Hippocampal formation (tissue), 2 donors: ENCODE results near the gene GIPC2.
"Not testable (repeated sequence)": the region's sequence is repeated elsewhere in the genome, so short reads cannot be mapped to it uniquely, and the experiment has no call there.

Source experiments
- DNase-seq, 2 donors: peaks; one replicate each; lab custom pipeline; 2025; lab: John Stamatoyannopoulos, UW

Gene GIPC2

DNA sequence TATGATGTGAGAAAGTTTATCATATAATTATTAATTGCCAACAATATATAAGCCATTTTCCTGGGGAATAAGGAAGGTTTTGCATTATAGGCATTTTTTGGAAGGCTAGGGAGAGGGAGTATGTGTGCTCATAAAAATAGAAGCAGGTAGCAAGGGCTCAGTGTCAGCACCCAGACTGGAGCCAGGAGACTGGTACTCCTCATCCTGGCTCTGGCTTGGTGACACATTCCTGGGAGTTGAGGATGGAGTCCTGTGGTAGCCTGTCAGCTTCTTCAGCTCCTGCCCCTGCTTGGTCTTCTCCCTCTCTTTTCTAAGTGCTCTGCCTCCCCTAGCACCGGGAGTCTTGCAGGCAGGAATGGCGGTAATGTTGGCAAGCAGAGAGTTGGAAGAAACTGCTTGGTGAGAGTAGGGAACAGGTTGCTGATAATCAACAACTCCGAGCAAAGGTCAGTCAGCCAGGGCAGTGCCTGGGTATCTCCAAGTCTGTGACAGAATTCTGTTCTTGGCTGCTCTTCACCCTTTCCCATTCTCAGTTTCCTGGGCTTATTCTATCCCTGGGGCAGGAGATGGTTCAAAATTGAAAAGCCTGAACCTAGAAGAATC is 23.0 kb downstream of the GIPC2 start:
- DNase-seq, result no peak

DNA sequence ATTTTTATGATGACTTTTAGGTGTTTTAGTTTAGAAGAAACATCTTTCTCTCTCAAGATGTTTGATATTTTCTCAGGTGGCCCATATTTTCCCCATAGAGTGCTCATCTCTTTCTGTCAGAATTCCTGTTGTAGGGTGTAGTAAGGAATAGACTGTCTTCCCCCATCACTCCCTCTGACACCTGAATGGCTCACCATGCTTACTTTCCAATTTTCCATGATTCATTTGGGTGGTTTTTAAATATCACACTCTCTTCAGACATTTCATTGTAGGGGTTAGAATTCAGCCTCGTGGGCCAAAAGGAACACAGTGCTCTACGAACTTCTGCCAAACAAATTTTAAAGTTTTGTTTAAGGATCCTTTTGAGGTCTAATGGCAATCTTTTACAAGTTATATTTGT is 24.0 kb downstream of the GIPC2 start:
- no peak for DNase-seq

DNA sequence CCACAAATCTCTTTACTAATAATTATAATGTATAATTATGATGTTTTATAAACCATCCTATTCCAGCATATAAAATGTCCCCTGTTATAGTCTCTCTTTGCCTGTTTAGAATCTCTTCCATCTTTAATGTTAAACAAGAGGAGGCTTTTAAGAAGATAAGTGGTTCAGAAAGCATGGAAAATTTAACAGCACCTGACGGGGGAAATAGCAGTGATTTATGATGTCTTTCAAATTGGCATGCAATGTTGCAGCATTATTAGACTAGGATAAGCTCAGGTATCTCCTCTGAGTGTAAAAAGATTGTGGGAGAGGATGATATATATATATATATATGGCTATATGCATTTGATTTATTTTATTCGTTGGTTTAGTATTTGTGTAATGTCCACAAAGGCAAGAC is 24.4 kb downstream of the GIPC2 start:
- no peak for DNase-seq

DNA sequence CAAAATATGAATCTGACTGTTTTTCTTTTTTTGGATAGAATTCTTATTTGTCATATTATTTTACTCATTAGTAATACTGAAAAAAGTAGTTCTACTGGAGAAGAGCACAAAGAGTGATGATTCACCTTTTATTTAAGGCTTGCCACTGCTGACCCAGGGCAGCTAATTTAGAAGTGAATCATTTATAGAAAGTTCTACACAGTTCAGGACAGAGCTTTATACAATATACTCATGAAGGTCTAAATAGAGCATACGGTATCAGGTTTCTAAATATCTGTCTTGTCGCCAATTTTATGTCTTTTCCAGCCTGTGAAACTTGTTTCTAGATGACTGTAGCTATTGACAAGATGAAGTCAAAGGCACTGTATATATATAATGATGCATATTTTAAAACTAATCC is 25.0 kb downstream of the GIPC2 start:
- no peak for DNase-seq

DNA sequence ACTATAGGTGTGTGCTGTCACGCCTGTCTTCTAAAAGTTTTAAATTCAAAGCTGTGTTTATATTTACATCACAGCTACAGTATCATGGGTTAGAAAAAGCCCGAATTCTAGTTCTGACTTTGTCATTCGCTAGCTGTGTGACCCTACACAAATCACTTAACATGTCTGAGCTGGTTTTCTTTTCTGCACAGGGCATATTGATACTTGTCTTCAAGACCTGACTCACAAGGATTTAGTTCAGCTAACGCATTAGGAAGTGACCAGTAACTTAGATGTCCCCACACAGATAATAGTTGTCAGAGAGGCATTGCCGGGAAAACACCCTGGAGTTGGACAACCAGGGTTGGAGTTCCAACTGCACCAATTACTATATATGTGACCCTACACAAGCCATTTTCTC is 25.9 kb downstream of the GIPC2 start:
- DNase-seq, result no peak

DNA sequence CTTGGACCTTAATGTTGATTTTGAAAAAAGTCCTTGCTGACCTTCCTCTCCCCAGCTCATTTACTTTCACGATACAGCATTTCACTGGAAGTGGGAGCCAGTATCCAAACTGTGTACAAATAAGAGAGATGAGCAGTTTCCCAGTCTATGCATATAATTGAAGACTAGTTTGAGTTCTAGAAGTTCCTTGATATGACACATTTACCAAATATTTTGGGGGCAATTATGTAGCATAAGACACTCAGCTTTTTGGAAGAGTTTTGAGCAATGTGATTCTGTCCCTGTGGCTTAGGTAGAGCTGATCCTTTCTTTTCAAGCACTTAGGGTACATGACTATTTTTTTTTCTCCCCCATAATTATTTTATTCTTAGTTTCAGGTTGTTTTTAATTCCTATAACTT is 26.4 kb downstream of the GIPC2 start:
- DNase-seq, result no peak

DNA sequence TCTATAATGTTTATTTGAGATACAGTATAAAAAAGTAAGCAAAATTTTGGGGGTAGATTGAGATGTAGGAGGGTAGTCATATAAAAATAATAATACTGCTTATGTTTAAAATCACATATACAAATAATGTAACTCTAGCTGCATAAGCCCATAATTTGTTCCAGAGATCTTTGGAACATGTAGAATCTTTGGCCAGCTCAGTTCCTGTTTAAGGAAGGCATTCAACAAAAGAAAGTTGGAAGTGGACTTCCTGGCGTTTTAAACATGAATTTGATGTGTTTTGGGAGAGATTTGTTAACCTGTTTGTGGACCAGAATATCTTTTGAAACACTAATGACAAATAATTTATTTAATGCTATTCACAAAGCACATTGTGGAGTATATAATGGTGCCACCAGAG is 27.7 kb downstream of the GIPC2 start:
- no peak for DNase-seq

DNA sequence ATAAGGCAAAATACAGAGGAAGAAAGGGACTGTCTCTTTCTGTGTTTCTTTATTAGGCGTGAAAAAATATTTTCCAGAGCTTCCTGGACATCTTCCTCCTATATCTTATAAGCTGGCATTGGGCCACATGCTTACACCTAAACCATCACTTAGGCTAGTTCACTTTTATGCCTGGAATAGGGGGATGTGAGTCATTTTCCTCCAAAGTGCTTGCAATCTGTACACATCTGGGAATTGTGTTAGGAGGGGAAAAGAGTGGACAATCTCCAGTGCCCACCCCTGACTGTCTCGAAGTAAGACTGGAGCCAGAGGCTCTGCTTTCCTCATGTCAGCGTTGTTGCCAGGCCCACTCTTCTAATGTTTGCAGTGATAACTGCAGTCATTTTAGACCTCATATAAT is 29.9 kb downstream of the GIPC2 start:
- no peak for DNase-seq

DNA sequence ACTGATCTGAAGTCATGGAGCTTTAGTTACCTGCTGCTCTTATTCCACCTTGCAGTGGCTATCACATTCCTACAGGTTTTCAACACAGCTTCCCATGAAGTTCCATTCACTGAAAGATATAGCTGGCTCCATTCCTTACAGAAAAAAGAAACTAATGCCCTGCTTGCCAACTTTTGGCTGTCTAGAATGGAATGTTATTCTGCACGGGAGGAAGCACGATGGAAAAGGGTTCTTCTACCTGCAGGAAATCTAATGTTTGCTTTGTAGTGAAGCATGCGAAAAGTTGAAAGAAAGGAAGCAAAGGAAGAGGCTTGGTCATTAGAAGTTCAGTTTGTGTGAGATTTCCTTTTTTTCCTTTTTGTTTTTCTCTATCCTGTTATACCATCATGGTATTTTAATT is 32.6 kb downstream of the GIPC2 start:
- DNase-seq, result no peak

DNA sequence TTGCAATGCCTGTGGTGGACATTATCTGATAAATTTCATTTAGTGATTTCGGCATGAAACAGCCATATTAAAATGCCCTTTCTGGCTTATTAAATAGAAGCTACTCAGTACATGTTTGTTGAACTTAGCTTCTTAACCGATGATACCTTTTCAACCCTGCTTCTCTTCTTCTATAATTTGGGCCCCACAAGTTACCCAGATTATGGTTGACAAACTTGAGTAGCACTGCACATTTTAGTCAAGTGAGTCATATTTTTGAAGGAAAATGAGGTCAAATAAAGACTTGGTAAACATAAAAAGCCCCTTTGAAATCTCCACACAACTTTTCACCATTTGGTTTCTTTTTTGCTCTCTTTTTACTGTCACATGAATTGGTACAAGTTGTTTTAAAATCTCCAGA is 33.8 kb downstream of the GIPC2 start:
- no peak for DNase-seq

DNA sequence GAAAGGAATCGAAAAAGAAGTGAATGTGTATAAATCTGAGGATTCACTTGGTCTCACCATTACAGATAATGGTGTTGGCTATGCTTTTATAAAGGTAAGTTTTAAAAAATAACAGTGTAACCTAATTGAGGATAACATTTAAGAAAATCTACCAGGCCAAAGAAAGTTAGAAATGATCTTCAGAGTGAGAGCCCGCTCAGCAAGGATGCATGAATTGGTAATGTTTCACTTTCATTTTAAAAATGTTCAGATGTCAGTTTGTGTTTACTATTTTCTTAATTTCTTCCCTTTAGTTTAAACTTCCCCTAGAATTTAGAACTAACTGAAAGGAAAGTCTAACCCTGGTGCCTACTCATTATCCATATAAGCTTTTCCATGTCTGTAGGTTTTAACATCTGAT is 35.0 kb downstream of the GIPC2 start:
- no peak for DNase-seq

DNA sequence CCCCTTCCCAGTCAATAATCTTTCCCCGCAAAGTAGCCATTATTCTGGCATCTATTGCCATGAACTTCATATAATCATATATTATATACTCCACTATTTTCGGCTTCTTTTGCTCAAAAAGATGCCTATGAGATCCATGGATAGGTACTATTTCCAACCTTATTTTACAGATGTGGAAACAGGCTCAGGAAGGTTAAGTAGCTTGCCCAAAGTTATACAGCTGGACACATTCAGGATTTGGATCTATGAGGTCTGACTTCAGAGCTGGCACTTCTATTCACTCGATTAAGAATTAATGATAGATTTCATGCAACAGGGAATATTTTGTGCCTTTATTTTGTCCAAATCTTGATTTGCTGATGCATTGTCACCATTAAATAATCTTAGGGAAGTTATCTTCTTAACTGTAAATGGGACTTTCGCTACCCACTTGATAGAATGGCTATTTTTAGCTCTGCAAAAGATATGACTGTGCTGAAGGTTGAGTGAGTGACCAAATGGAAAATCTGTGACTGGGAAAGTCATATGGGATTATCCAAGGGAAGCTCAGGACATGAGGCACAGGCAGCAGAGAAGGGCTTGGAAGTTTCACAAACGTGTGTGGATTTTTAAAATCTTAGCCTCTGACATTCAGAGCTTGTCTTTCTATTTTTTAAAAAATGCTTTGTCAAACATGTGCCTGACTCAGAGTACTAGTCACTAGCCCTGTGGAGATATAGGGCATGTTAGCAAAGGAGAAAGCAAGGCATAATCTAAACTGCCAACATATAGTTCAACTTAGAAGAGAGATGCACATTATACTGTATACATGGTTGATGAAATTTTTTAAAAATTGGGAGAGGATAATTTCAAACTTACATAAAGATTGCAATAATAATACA is 36.5 kb downstream of the GIPC2 start:
- no peak for DNase-seq

DNA sequence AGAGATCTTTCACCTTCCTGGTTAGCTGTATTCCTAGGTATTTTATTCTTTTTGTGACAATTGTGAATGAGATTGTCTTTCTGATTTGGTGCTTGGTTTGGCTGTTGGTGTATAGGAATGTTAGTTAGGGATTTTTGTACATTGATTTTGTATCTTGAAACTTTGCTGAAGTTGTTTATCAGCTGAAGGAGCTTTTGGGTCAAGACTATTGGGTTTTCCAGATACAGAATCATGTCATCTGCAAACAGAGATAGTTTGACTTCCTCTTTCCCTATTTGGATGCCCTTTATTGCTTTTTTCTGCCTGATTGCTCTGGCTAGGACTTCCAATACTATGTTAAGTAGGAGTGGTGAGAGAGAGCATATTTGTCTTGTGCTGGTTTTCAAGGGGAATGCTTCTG is 38.9 kb downstream of the GIPC2 start:
- DNase-seq, result not testable (repeated sequence)

DNA sequence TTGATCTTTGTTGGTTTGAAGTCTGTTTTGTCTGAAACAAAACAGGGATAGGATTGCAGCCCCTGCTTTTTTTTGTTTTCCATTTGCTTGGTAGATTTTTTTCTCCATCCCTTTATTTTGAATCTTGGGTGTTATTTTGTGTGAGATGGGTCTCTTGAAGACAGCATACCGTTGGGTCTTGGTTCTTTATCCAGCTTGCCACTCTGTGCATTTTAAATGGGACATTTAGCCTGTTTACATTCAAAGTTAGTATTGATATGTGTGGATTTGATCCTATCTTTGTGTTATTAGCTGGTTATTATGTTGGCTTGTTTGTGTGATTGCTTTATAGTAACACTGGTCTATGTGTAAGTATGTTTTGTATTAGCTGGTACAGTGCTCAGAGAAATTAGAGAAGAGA is 40.9 kb downstream of the GIPC2 start:
- no peak for DNase-seq

DNA sequence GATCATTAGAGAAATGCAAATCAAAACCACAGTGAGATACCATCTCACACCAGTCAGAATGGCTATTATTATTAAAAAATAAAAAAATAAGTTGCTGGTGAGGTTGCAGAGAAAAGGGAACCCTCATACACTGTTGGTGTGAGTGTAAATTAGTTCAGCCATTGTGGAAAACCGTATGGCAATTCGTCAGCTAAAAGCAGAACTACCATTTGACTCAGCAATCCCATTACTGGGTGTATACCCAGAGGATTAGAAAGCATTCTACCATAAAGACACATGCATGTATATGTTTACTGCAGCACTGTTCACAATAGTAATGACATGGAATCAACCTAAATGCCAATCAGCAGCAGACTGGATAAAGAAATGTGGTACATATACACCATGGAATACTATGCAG is 42.2 kb downstream of the GIPC2 start:
- no peak for DNase-seq

DNA sequence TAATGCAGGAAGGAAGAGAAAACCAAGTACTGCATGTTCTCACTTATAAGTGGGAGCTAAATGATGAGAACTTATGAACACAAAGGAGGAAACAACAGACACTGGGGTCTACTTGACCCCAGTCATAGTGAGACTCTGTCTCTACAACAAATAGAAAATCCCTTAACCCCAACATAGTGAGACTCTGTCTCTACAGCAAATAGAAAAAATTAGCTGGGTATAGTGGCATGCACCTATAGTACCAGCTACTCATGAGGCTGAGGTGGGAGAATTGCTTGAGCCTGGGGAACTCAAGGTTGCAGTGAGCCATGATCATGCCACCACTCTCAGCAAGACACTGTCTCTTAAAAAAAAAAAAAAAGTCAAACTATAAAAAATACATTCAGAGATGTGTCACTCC is 42.7 kb downstream of the GIPC2 start:
- DNase-seq, result no peak

DNA sequence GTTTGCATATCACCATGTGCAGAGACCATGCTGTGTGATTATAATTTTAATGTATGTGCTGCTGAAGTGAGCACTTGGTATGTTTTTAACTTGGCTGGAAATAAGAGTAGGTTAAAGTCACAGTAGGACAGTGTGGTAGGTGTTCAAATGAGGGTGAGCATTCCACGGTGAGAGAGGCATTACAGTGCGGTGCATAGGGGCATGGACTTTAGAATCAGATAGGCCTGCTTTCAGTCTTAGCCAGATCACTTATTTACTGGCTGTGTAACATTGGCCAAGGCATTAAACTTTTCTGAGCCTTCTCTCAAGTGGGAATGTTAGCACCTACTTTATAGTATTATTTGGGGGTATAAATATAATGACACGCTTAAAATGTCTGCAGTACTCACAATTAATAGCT is 43.2 kb downstream of the GIPC2 start:
- DNase-seq, result no peak

DNA sequence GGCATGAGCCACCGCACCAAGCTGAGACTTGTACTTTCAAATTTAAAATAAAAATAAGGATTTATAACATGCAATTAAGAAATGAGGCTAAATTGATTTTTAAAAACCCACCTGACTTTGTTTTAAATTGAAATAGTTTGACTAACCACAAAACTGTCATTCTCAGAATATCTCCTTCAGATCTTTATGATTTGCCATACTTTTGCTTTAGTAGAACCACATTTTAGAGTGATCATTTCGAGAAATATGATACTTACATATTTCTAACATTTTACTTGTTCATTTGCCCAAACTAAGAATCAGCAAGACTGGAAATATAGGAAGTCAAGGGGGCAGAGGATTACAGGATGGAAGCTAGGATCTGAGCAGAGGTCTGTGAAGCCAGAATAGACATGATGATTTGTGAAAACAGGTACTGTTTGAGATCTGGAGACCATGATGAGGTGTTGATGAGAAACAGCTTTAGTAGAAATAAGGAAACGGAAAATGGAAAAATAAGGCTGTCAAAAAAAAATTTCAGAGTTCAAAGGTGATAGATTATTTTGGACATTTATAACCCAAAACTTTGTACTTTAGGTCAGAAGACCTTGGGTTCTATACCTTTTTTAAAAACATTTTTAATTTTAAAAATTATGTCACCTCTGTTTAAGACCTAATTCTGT is 44.8 kb downstream of the GIPC2 start:
- no peak for DNase-seq

DNA sequence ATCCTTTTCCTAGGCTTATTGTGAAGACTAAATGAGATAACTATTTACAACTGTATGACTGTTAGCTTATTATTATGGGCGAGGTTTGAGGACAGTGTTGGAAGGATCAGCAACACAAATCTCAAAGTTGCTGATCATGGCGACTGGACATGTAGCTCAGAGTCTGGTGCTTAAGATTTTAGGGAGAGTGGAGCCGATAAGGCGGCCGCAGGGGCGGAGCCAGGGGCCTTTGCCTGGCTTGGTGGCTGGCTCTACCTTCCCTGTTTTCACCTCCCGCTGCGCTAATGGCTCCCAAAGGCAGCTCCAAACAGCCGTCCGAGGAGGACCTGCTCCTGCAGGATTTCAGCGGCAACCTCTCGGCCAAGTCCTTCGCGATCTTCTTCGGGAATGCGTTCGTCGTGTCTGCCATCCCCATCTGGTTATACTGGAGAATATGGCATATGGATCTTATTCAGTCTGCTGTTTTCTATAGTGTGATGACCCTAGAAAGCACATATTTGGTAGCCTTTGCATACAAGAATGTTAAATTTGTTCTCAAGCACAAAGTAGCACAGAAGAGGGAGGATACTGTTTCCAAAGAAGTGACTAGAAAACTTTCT is 45.5 kb downstream of the GIPC2 start:
- DNase-seq, result no peak

DNA sequence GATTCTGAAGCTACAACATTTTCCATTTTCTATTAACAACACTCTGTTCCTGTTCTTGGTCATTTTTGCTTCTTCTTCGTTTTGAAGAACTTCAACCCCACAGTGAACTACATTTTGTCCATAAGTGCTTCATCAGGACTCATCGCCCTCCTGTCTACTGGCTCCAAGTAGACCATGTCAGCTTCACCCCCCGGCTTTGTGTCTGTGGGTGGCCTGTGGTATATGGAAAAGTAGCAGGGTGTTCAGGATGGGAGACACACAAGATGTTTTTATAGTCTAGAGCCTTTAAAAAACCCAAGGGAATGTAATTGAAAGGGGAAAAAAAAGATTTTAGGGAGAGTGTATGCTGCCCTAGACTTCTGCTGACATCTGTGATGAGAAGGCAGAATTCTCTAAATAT is 46.1 kb downstream of the GIPC2 start:
- DNase-seq, result no peak

DNA sequence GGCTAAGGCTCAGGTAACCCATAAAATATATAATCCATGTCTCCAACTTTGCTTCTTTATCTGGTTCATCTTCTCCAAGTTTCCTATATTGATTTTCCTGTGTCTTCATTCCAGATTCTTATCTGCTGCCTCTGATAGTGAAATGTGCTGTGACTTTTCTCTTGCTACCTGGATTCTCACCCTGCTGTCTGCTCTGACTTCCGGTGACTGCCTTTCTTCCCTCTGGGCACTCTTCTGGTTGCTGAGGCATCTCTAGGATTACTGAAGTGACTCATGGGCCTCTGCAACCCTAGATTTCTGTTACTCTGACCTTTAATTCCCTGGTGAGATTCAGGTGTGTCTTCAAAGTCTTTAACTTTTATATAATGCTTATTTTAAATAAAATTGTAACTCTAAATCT is 46.9 kb downstream of the GIPC2 start:
- no peak for DNase-seq

DNA sequence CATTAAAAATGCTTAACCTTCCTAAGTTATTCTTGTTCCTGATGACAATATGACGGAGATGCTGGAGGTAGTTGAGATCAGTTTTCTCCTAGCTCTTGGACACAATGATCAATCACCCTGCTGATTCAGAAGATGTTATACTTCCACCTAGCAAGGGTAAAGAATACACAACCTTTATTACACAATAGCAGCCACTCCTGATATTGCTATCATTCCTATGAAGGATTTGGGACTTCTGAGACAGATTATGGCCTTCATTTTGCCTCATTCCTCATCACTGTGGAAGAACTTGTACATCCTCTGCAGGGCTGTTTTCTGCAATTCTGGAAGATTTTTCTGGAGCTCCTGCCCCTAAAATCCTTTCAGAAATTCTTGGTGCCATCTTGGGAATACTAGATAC is 47.8 kb downstream of the GIPC2 start:
- DNase-seq, result no peak

DNA sequence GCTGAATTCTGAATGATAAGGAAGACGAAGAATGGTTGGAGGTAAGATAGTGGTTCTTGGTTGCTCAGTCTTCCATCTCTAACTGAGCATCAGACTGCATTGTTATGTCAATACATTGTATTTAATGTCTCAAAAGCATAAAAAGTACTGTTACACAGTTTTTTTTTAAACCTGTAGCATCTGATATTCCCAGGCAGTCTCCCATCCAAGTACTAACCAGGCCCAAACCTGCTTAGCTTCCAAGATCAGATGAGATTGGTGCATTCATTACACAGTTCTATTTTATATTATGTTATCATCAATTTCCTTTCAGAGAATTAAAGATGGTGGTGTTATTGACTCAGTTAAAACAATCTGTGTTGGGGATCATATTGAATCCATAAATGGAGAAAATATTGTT is 48.9 kb downstream of the GIPC2 start:
- no peak for DNase-seq
